Stimulated activated CD8-positive, alpha-beta memory T cell treated with anti-CD3 and anti-CD28 coated beads, Interleukin-15, amount 100 ng/mL, for 24 hours (primary cell): ENCODE results near the gene TRIM37.
"Not testable (repeated sequence)": the region's sequence is repeated elsewhere in the genome, so short reads cannot be mapped to it uniquely, and the experiment has no call there.

Source experiments
- DNase-seq: peaks from one replicate; pipeline ENCODE4 v3.0.0-alpha.2; 2020; ENCODE audit warnings: low read depth

The TRIM37 gene

DNA sequence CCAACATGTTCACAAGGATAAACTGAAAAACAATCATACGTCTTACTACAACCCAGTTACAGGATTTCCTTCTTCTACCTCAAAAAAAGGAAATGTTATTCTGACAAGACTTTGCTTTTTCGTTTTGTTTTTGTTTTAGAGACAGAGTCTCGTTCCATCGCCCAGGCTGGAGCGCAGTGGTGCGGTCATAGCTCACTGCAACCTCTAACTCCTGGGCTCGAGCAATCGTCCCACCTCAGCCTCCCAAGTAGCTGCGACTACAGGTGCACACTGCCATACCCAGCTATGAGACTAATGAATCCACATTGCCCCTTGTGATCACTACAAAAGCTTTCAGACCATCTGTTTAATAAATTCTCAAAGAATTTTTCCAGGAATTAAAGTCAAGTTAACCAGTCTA, 8.8 kb upstream of the TRIM37 start:
- DNase-seq: no peak

- DNase-seq: no peak
Observed at GRCh38 chr17:59111539-59111938, 4.9 kb upstream of the TRIM37 start.

- DNase-seq: no peak
Observed at GRCh38 chr17:59110973-59111372, 4.3 kb upstream of the TRIM37 start.

DNA sequence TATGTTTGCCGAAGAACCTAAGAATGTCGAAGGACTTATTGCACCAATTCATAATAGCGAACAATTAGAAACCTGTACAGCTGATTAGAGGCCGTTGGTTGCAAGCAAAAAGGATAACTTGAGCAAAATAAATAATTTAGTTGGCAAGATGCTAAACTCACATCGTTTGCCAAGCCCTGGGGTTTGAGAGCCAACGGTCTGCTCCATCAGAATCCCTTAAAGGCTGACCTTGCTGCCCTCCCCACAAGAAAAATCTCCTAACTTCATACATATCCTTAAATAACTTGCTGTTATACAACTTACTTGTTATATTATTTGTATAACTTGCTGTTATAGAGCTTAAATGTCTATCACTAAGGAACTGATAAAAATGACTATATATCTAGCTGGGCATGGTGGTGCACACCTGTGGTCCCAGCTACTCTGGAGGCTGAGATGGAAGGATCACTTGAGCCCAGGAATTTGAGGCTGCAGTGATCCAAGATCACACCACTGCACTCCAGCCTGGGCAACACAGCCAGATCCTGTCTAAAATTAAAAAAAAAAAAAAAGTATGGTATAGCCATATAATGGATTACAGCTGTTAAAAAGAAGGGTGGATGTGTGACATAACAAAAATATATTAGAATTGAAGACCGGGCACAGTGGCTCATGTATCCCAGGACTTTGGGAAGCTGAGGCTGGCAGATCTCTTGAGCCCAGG, 1.9 kb upstream of the TRIM37 start:
- no peak for DNase-seq

- DNase-seq: no peak
Observed at GRCh38 chr17:59107306-59107670, 608 bp upstream of the TRIM37 start.

- DNase-seq: peak; percentile 36
Observed at GRCh38 chr17:59105852-59106462, 723 bp downstream of the TRIM37 start.

DNA sequence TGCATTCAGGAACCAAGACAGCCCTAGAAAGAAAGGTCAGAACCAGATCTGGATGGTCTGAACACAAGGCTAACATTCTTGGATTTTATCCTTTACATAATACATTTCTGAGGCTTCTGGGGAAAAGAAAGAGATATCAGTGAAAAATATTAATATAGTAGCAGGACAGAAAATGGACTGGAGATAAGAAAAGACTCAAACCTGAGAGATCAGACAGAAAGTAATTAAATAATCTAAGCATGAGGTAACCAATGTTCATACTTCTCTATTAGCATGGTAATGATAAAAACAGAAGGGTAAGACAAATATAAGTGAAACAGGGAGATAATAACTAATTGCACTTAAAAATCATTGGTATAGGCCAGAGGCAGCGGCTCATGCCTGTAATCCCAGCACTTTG, 5.5 kb downstream of the TRIM37 start:
- DNase-seq: no peak

GRCh38 chr17:59097876-59098275, 8.8 kb downstream of the TRIM37 start:
- DNase-seq: no peak

GRCh38 chr17:59094861-59095530, 11.7 kb downstream of the TRIM37 start:
- no peak for DNase-seq

DNA sequence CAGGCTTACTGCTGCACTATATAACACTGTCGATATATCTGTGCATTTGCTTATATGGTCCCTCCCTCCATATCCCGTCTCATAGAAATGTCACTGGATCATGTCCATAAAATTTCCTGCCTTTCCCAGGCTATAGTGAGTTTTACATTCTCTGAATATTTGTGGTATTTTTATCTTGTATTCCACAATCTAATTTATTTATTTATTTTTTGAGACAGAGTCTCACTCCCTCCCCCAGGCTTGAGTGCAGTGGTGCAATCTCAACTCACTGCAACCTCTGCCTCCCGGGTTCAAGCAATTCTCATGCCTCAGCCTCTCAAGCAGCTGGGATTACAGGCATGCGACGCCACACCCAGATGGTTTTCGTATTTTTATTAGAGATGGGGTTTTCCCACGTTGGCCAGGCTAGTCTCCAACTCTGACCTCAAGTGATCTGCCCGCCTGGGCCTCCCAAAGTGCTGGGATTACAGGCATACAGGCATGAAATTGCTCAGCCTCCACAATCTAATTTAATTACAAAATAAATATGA, 12.9 kb downstream of the TRIM37 start:
- no peak for DNase-seq

GRCh38 chr17:59093145-59093701, 13.5 kb downstream of the TRIM37 start:
- DNase-seq: no peak

DNA sequence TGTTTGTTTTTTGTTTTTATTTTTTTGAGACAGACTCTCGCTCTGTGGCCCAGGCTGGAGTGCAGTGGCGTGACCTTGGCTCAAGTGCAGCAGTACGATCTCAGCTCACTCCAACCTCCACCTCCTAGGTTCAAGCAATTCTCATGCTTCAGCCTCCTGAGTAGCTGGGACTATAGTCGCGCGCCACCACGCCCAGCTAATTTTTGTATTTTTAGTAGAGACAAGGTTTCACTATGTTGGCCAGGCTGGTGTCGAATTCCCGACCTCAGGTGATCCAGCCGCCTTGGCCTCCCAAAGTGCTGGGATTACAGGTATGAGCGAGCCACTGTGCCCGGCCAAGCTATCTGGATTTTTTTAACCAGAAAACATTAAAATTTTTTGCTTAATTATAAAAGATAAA, 16.1 kb downstream of the TRIM37 start:
- not testable (repeated sequence) for DNase-seq

DNA sequence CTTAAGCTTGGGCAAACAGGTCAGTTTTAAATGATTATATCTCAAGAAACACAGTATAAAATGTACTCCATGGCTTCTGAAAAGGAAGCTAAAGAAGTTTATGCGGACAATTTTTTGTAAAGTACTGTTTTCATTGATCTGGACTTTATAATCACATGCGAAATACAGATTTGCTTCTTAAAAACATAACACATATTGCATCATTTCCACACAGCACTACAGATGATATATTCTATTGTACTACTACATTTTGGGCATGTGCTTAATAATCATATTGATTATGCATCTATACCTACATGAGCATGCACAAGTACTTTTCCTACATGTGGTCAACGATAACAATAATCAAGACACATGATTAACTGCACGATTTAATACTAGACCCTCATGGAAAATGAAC, 22.5 kb downstream of the TRIM37 start:
- DNase-seq: no peak

GRCh38 chr17:59074494-59074893, 32.2 kb downstream of the TRIM37 start:
- DNase-seq: no peak

DNA sequence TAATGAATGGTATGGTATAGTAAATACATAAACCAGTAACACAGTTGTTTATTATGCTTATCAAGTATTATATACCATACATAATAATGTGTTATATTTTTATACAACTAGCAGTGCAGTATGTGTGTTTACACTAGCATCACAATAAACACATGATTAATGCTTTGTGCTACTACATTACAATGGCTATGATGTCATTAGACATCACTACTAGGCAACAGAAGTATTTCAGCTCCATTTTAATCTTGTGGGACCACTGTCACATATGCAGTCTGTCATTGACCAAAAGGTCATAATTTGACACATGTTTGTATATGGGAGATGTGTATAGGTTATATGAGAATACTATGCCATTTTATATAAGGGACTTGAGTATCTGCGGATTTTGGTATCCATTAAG, 32.7 kb downstream of the TRIM37 start:
- no peak for DNase-seq

GRCh38 chr17:59069856-59070255, 36.8 kb downstream of the TRIM37 start:
- no peak for DNase-seq

GRCh38 chr17:59067756-59068155, 38.9 kb downstream of the TRIM37 start:
- DNase-seq: no peak

- DNase-seq: no peak
Observed at GRCh38 chr17:59067340-59067739, 39.3 kb downstream of the TRIM37 start.

DNA sequence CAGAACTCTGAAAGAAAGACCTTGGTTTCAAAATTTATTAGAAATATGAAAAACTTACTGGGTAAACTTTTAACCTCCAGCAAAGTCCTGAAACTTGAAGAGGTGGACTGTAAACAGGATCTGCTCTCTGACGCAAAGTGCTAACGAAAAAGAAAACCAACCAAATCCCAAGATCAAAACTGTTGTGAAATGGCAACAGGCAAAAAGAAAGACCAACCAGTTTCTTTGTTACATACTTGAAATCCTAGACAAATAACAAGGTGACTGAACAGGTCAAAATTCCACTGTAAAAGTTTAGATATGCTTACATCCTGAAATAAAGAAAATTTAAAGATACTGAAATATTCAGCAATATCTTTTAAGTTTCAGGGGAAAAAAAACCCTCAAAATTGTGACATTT, 44.2 kb downstream of the TRIM37 start:
- no peak for DNase-seq

- no peak for DNase-seq
Observed at GRCh38 chr17:59056857-59057256, 49.8 kb downstream of the TRIM37 start.

DNA sequence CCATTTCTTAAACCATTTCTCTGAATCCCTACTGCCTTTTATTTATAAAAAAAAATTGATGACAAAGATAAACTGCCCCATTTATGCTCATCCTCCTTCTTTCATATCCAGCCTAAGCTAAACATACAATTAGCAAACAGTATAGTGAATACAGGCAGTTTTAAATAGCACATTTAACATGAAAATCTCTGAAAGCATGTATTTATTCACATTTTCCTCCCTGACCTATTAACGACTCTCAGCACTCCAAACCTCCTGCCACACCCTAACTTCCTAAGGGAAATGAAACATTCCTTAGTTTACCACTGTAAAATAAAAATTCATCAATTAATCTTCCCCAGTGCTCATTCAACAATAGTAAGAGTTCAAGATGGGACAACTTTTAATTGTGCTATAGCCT, 56.9 kb downstream of the TRIM37 start:
- no peak for DNase-seq

DNA sequence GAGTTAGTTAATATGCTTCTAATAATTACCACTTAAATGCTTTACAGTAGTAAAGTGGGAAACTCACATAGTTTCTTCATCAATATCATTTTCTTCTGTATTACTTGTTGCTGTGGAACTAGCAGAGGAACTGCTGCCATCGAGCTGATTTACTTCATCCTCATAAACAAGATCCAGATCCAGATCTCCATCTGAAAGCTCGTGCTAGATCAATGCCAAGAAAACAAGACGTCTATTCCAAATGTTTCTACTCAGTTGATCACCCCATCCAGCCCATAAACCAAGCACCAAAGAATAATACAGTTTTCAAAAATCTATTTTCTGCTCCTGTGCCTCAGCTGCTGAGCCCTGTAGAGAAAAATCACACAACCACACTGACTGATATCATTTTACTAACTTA, 59.1 kb downstream of the TRIM37 start:
- DNase-seq: no peak

DNA sequence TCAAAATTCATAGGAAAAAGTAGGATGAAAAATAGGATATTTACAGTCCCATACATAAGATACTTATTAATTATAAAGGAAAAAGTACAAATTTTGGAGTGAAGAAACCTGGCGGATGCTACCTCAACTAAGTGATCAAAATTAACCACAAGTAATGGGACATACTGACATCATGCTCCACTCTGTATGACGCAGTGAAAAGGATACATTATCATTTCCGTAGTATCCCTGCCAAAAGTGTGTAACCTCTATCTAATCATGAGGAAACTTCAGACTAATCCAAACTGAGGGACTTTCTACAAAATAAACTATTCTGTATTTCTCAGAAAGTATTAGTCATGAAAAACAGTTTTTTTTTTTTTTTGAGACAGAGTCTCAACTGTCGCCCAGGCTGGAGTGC, 60.5 kb downstream of the TRIM37 start:
- DNase-seq: no peak
